ENCODE results near the gene RPS2. TPM values are rescaled to one million over a fixed set of nuclear protein-coding genes. Genes with fewer than 3 reads are reported as not detected.

The RPS2 gene
- total RNA-seq, 1 experiment from 2014 or later: 3,874 TPM

GRCh38 chr16:1966460-1966859 is 1.8 kb upstream of the RPS2 start, which contains the start of gene RNF151:
Gene RNF151, plus strand, starts transcription at chr16:1966856. Its CDS starts 26 bp downstream, at chr16:1966882.
- Histone ChIP-seq H2AFZ (ENCODE audit: low read length) (no peak within 1 kb of the TSS), H3K4ac (ENCODE audit: low read depth, low read length) (no peak within 1 kb of the TSS), H2BK20ac (ENCODE audit: low read depth, low read length, poor library complexity, severe bottlenecking) (no peak within 1 kb of the TSS), H3K23ac (ENCODE audit: insufficient read length, low read depth, low read length) (no peak within 1 kb of the TSS), H2AK5ac (ENCODE audit: insufficient read length, low read length) (no peak within 1 kb of the TSS), H4K91ac (ENCODE audit: insufficient read length, low read depth, low read length) (no peak within 1 kb of the TSS), H4K5ac (ENCODE audit: insufficient read length, low read depth, low read length) (no peak within 1 kb of the TSS), H3K79me2 (ENCODE audit: insufficient read depth, low read length) (peaks cover 18% of the 10 kb centered on the region), H4K20me1 (ENCODE audit: control insufficient read depth, insufficient read depth, insufficient read length) (no peaks in the 10 kb centered on the region), H2BK15ac (ENCODE audit: low read depth, low read length) (no peak within 1 kb of the TSS), H3K9me3 (ENCODE audit: control insufficient read depth, low read depth, low read length) (no peaks in the 10 kb centered on the region), H2BK5ac (ENCODE audit: insufficient read length, low read length) (no peak within 1 kb of the TSS), H3K27ac (ENCODE audit: insufficient read length, low read depth, low read length) (no peak within 1 kb of the TSS), H2BK12ac (ENCODE audit: insufficient read length, low read depth, low read length) (no peak within 1 kb of the TSS), H3K18ac (ENCODE audit: insufficient read length, low read depth, low read length) (no peak within 1 kb of the TSS), H3K9ac (ENCODE audit: extremely low read depth, insufficient read length, low read length) (peak within 1 kb of the TSS; percentile 88), H3K79me1 (ENCODE audit: insufficient read depth, low read depth, low read length, poor library complexity, severe bottlenecking) (no peaks in the 10 kb centered on the region), H2BK120ac (ENCODE audit: low read depth, low read length, poor library complexity, severe bottlenecking) (no peak within 1 kb of the TSS), H3T11ph (ENCODE audit: low read length) (no peak within 1 kb of the TSS), H3K4me2 (ENCODE audit: insufficient read depth, insufficient read length, low read length) (peak within 1 kb of the TSS; percentile 97), H3K27me3 (ENCODE audit: insufficient read depth, low read length) (no peaks in the 10 kb centered on the region), H3K14ac (ENCODE audit: insufficient read depth, low read length) (no peak within 1 kb of the TSS), H4K8ac (replicated peaks; ENCODE audit: insufficient read length, low read depth, low read length) (no peak within 1 kb of the TSS), H3K4me1 (ENCODE audit: insufficient read depth, low read length) (no peaks in the 10 kb centered on the region), H3K23me2 (ENCODE audit: insufficient read length, low read depth, low read length, poor library complexity, severe bottlenecking) (peaks cover 14% of the 10 kb centered on the region), H3K56ac (ENCODE audit: insufficient read length, low read depth, low read length) (no peak within 1 kb of the TSS)
- Mint-ChIP-seq H3K4me3 (peak within 1 kb of the TSS; percentile 95 to 97), H3K36me3 (ENCODE audit: insufficient read depth in 1 of 3, low read depth in 3 of 3) (peaks cover 27 to 30% (median 28%) of the 10 kb centered on the region in 3 experiments), H3K27ac (peak within 1 kb of the TSS in 2 of 3 experiments; percentile 88 to 97; a peak in 2 of 7 replicates), H3K9me3 (peaks cover 0 to 3% of the 10 kb centered on the region in 2 experiments; a peak in 3 of 5 replicates), H3K27me3 (ENCODE audit: low read depth) (peaks cover 2% of the 10 kb centered on the region), H3K4me1 (peaks cover 19 to 38% of the 10 kb centered on the region in 2 experiments)
- WGBS (ENCODE audit: extremely low coverage, insufficient read length, low lambda C conversion rate): no CpG with 5 or more reads among the region's 6 CpGs
- no peak for DNase-seq
- no peak for TF ChIP-seq CTCF (conservative IDR thresholded peaks at IDR 0.05)

All from H9 (cell line).